K562 (cell line): ENCODE results near the gene SPATA20. TPM values are rescaled to one million over a fixed set of nuclear protein-coding genes. Genes with fewer than 3 reads are reported as not detected.

Experiments used
- ATAC-seq: fragments of 200-7000 bp; cut with Tn5 transposase; 3 replicates; pipeline ENCODE4 v1.9.1; 2020; ENCODE audit warnings: moderate library complexity
- BruUV-seq: library from RNA; stranded (reverse); fragments of 400-500 nt; replicated peaks from 2 replicates; lab custom pipeline; 2021; lab: Mats Ljungman, UMichigan
- CTCF ChIA-PET: fragments of 300-600 bp; formaldehyde crosslinking; extraction: SDS; loops from one replicate; lab custom pipeline; 2021; ENCODE audit warnings: low intra/inter-chr PET ratio; lab: Yijun Ruan, JAX
- POLR2A ChIA-PET: fragments of 300-600, 350-650 bp; sonication (Branson Sonifier 250); formaldehyde crosslinking; extraction: SDS; loops from one replicate; lab custom pipeline; 2021; ENCODE audit warnings: antibody characterized with exemption, inconsistent platforms; lab: Yijun Ruan, JAX
- DNase-seq, 4 experiments: peaks; one replicate each; pipeline versions ENCODE4 v3.0.0 to v3.0.0-alpha.2; 2011 to 2018; ENCODE audit warnings: low spot score in 3 of 4, mixed read lengths in 3 of 4; ENCODE audit errors: extremely low read depth in 1 of 4
- FAIRE-seq: peaks from 2 replicates; lab custom pipeline; 2011; peaks lifted over from hg19 to GRCh38; lab: Jason Lieb, UNC
- H2AFZ ChIP-seq: 2 replicates; pipeline ENCODE4 v1.6.0; 2011; ENCODE audit warnings: low read depth, low read length, control low read depth, inconsistent platforms
- H3K27ac ChIP-seq: fragments of 200-600 bp; 3 replicates; pipeline ENCODE4 v1.8.0; 2011; ENCODE audit warnings: low read depth, mild to moderate bottlenecking, control low read depth, inconsistent platforms, low read length, moderate library complexity, mixed read lengths; ENCODE audit errors: extremely low read depth
- H3K27me3 ChIP-seq, 2 experiments: fragments of 300-600 bp in 1 of 2; 2 replicates in 1 of 2; 3 replicates in 1 of 2; pipeline versions ENCODE4 v1.6.0 to v1.8.0; 2011; ENCODE audit warnings: inconsistent platforms in 2 of 2, low read length in 2 of 2, mild to moderate bottlenecking in 1 of 2, mixed read lengths in 1 of 2, moderate library complexity in 1 of 2; ENCODE audit not compliant: control insufficient read depth in 2 of 2, insufficient read depth in 2 of 2
- H3K36me3 ChIP-seq: fragments of 300-600 bp; 3 replicates; pipeline ENCODE4 v1.8.0; 2011; ENCODE audit warnings: mild to moderate bottlenecking, low read length, inconsistent platforms; ENCODE audit not compliant: control insufficient read depth, insufficient read depth
- H3K4me1 ChIP-seq, 2 experiments: fragments of 200-600 bp in 1 of 2; replicated peaks in 1 of 2; 2 replicates in 1 of 2; 3 replicates in 1 of 2; pipeline versions ENCODE4 v1.5.1 to v1.8.0; 2011; ENCODE audit warnings: inconsistent platforms in 2 of 2, low read length in 2 of 2, mild to moderate bottlenecking in 1 of 2, mixed read lengths in 1 of 2, moderate library complexity in 1 of 2; ENCODE audit not compliant: control insufficient read depth in 2 of 2, insufficient read depth in 2 of 2
- H3K4me2 ChIP-seq: 2 replicates; pipeline ENCODE4 v1.6.1; 2011; ENCODE audit warnings: low read length, control low read depth, inconsistent platforms, mixed read lengths; ENCODE audit not compliant: insufficient read depth
- H3K4me3 ChIP-seq: fragments of 200-600 bp; sonication (generic), shearing (Covaris generic); 2 replicates; pipeline ENCODE4 v1.5.1; 2016; ENCODE audit warnings: control low read depth, inconsistent platforms
- H3K79me2 ChIP-seq: fragments of 200-600 bp; 3 replicates; pipeline ENCODE4 v1.8.0; 2011; ENCODE audit warnings: low read length, inconsistent platforms; ENCODE audit not compliant: control insufficient read depth, insufficient read depth
- H3K9ac ChIP-seq, 2 experiments: 2 replicates each; pipeline versions ENCODE4 v1.6.0 to v1.6.1; 2011; ENCODE audit warnings: low read depth in 2 of 2, low read length in 2 of 2, control low read depth in 1 of 2, inconsistent platforms in 1 of 2, mild to moderate bottlenecking in 1 of 2, mixed read lengths in 1 of 2; ENCODE audit not compliant: insufficient read depth in 1 of 2
- H3K9me1 ChIP-seq: one replicate; pipeline ENCODE4 v1.6.0; 2011; ENCODE audit warnings: inconsistent platforms, mild to moderate bottlenecking, low read length, moderate library complexity; ENCODE audit not compliant: control insufficient read depth, insufficient read depth
- H3K9me3 ChIP-seq: replicated peaks from 2 replicates; pipeline ENCODE4 v1.5.1; 2011; ENCODE audit warnings: low read depth, low read length, inconsistent platforms; ENCODE audit not compliant: control insufficient read depth, insufficient read depth
- H4K20me1 ChIP-seq: replicated peaks from 2 replicates; pipeline ENCODE4 v1.6.1; 2011; ENCODE audit warnings: low read length, inconsistent platforms, mixed read lengths; ENCODE audit not compliant: control insufficient read depth, insufficient read depth
- BRCA1 ChIP-seq, 2 experiments: fragments of 450-650 bp in 1 of 2; sonication (generic) in 1 of 2; formaldehyde crosslinking in 1 of 2; IDR thresholded peaks; 2 replicates each; pipeline versions ENCODE4 v1.5.0 to v1.6.1; 2017 to 2020; ENCODE audit warnings: mild to moderate bottlenecking in 1 of 2, missing genetic modification reagents in 1 of 2
- ESRRA ChIP-seq: fragments of 450-650 bp; IDR thresholded peaks from 2 replicates; pipeline ENCODE4 v1.6.1; 2014; ENCODE audit warnings: low read depth, mild to moderate bottlenecking, moderate library complexity, borderline replicate concordance
- GABPB1 ChIP-seq: sonication (generic); formaldehyde crosslinking; IDR thresholded peaks from 2 replicates; pipeline ENCODE4 v1.8.0; 2022; ENCODE audit warnings: mild to moderate bottlenecking, missing genetic modification reagents
- GTF2E2 ChIP-seq: fragments of 200-800 bp; sonication (Bioruptor generic); IDR thresholded peaks from 2 replicates; pipeline ENCODE4 v1.6.1; 2016; ENCODE audit warnings: missing genetic modification characterization, missing compliant biosample characterization
- L3MBTL2 ChIP-seq: fragments of 450-650 bp; IDR thresholded peaks from 2 replicates; pipeline ENCODE4 v1.6.1; 2016; ENCODE audit warnings: mild to moderate bottlenecking, moderate library complexity
- RAD51 ChIP-seq: fragments of 450-650 bp; IDR thresholded peaks from 2 replicates; pipeline ENCODE4 v1.7.1; 2016; ENCODE audit warnings: low read depth, mild to moderate bottlenecking, borderline replicate concordance
- SPI1 ChIP-seq: IDR thresholded peaks from 2 replicates; pipeline ENCODE4 v1.6.1; 2011; ENCODE audit warnings: low read depth, low read length, control low read depth, borderline replicate concordance
- STAG1 ChIP-seq: sonication (generic); formaldehyde crosslinking; IDR thresholded peaks from 2 replicates; pipeline ENCODE4 v1.5.0; 2020; ENCODE audit warnings: missing genetic modification reagents, borderline replicate concordance
- YBX1 ChIP-seq: fragments of 450-650 bp; IDR thresholded peaks from 2 replicates; pipeline ENCODE4 v1.7.1; 2016; ENCODE audit warnings: mild to moderate bottlenecking
- ZBTB1 ChIP-seq: sonication (generic); formaldehyde crosslinking; IDR thresholded peaks from 2 replicates; pipeline ENCODE4 v1.8.1; 2023; ENCODE audit warnings: missing genetic modification reagents, low read depth, mild to moderate bottlenecking, borderline replicate concordance
- ZBTB8A ChIP-seq: fragments of 450-650 bp; IDR thresholded peaks from 2 replicates; pipeline ENCODE4 v1.6.1; 2018; ENCODE audit warnings: mild to moderate bottlenecking, moderate library complexity; ENCODE audit not compliant: partially characterized antibody
- WGBS: fragments of 100-300 bp; shearing (Covaris generic); methylation state at CpG from one replicate; pipeline ENCODE4 v1.1.6; 2016; ENCODE audit warnings: low coverage, mixed read lengths; ENCODE audit not compliant: insufficient coverage; ENCODE audit errors: missing lambda C conversion rate; 5-methylcytosine and 5-hydroxymethylcytosine counted together
- in situ Hi-C: fragments of 300-500 bp; cut with MboI; formaldehyde crosslinking; loops from 4 replicates; pipeline ENCODE4 v1.15.0; 2018; ENCODE audit warnings: inconsistent platforms, mixed read lengths
- intact Hi-C: fragments of 100-400 bp; cut with micrococcal nuclease; formaldehyde crosslinking; loops from 2 replicates; pipeline ENCODE4 v1.14.2; 2022
- polyA plus RNA-seq, 8 experiments: library from polyadenylated mRNA; depleted of rRNA in 4 of 8; stranded (reverse) in 5 of 8; unstranded in 3 of 8; fragments of >200 nt; fragmentation: Nextera tagmentation in 2 of 8; fragmentation: Illumina TruSeq in 1 of 8; extraction: Ambion mirVana in 2 of 8; extraction: Trizol in 1 of 8; gene quantifications; 2 replicates each; pipeline versions ENCODE4 v1.2.1 to v1.2.3, GENCODE V29; 2011 to 2014; ENCODE audit warnings: inconsistent platforms in 1 of 8, missing spikeins in 1 of 8
- total RNA-seq, 7 experiments: library from RNA; depleted of rRNA in 6 of 7; stranded (reverse); fragments of >200 nt in 6 of 7; fragmentation: Illumina TruSeq in 2 of 7; extraction: Trizol in 2 of 7; gene quantifications; 2 replicates each; pipeline versions ENCODE4 v1.2.1 to v1.2.3, GENCODE V29; 2011 to 2021; ENCODE audit warnings: low replicate concordance in 1 of 7
- TF ChIP-seq, protein P1 (sequence below): sonication (generic); formaldehyde crosslinking; IDR thresholded peaks from 2 replicates; pipeline ENCODE4 v1.8.0; 2022; ENCODE audit warnings: missing genetic modification reagents, mild to moderate bottlenecking, moderate library complexity, borderline replicate concordance
- TF ChIP-seq, protein P2 (sequence below): sonication (generic); formaldehyde crosslinking; IDR thresholded peaks from 2 replicates; pipeline ENCODE4 v1.9.0; 2022; ENCODE audit warnings: mild to moderate bottlenecking, missing genetic modification reagents
- TF ChIP-seq, protein P3 (sequence below), 2 experiments: IDR thresholded peaks; 2 replicates each; pipeline ENCODE4 v1.6.1; 2011; ENCODE audit warnings: borderline replicate concordance in 1 of 2, control low read depth in 1 of 2, low read depth in 1 of 2, low read length in 1 of 2, mild to moderate bottlenecking in 1 of 2, mixed read lengths in 1 of 2, moderate library complexity in 1 of 2; ENCODE audit not compliant: insufficient read depth in 1 of 2, insufficient read length in 1 of 2, poor library complexity in 1 of 2, severe bottlenecking in 1 of 2; ENCODE audit errors: extremely low read depth in 1 of 2

Gene SPATA20
- total and polyA plus RNA-seq, 9 of the 15 experiments (the other 6 are each of a cell fraction or from before 2014, with no cell fraction given) = 0.08 to 4.0 (median 1.5) TPM

DNA sequence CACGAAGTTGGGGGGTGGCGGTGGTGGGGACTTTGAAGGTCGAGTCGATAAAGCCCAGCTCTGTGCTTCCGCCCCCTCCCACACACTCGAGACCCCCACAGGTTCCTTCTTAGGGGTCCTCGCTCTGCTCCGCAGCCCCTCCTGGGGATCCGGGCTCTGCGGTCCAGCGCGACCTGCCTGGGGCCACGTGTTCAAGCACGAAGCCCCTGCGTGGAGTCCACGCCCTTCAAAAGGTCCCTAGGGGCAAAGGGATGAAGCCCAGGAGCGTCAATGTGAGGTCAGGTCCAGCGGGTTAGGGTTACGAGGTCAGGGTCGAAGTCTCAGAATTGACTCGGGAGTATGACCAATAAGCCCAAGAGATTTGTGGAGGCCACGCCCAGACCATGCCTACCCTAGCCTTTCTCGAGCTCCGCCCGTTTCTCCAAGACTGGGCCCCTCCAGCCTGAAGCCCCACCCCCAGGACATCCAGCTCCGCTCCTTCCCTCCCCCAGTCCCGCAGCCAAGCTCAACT lies 12.8 kb downstream of the SPATA20 start:
- BruUV-seq = no TSS peak
- H3K4me2 ChIP-seq = peak overlapping the region; percentile 68
- no peaks in the 10 kb centered on the region for H3K9me1 ChIP-seq
- H3K4me1 ChIP-seq = peaks cover 9 to 35% of the 10 kb centered on the region in 2 experiments
- in situ Hi-C loops = no loop called here
- POLR2A ChIA-PET = interaction anchor here (0.6 to 1.6 kb wide), 5 partner anchors 9 to 595 kb away, joined by 3 to 7 read pairs (median 3); no protein-coding TSS in a partner anchor
- DNase-seq (peak; percentile 77 to 84 (median 78)), FAIRE-seq (peak; percentile 89), ATAC-seq (peak; percentile 82)
- 15% methylated on average over 24 of the region's 27 CpGs for WGBS
- H2AFZ ChIP-seq = peak overlapping the region; percentile 67
- H3K27me3 ChIP-seq = peaks cover 25 to 60% of the 10 kb centered on the region in 2 experiments
- H3K79me2 ChIP-seq = no peaks in the 10 kb centered on the region
- H3K36me3 ChIP-seq = no peaks in the 10 kb centered on the region
- CTCF ChIA-PET = no interaction called here
- H4K20me1 ChIP-seq = peaks cover 18% of the 10 kb centered on the region; the same call in 1 of the 2 replicates
- H3K4me3 ChIP-seq = peak overlapping the region; percentile 37
- intact Hi-C loops = no loop called here
- H3K27ac ChIP-seq = no peak overlapping the region
- no peaks in the 10 kb centered on the region for H3K9me3 ChIP-seq
- H3K9ac ChIP-seq = peak overlapping the region in 1 of 2 experiments; percentile 75; a peak in 1 of 4 replicates
- TF ChIP-seq RAD51 = peak; percentile 16; the same call in 1 of the 2 replicates
- TF ChIP-seq ZBTB8A = no peak
- TF ChIP-seq ZBTB1 = 0 out of 2 replicates have a peak, but pooled peaks have one; percentile 23
- TF ChIP-seq, protein P1, sequence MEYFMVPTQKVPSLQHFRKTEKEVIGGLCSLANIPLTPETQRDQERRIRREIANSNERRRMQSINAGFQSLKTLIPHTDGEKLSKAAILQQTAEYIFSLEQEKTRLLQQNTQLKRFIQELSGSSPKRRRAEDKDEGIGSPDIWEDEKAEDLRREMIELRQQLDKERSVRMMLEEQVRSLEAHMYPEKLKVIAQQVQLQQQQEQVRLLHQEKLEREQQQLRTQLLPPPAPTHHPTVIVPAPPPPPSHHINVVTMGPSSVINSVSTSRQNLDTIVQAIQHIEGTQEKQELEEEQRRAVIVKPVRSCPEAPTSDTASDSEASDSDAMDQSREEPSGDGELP = peak; percentile 41; the same call in 1 of the 2 replicates
- TF ChIP-seq GTF2E2 = no peak
- TF ChIP-seq ESRRA = peak; percentile 82
- no peak for TF ChIP-seq SPI1
- TF ChIP-seq, protein P2, sequence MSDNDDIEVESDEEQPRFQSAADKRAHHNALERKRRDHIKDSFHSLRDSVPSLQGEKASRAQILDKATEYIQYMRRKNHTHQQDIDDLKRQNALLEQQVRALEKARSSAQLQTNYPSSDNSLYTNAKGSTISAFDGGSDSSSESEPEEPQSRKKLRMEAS (CRISPR knock-in tag) = peak; percentile 71
- no peak for TF ChIP-seq BRCA1 (IDR thresholded peaks at IDR 0.05)
- 0 out of 2 replicates have a peak, but pooled peaks have one; percentile 52 for TF ChIP-seq BRCA1 (CRISPR knock-in tag; IDR thresholded peaks at IDR 0.05)
- TF ChIP-seq YBX1 = no peak
- peak; percentile 43; the same call in 1 of the 2 replicates for TF ChIP-seq GABPB1 (CRISPR knock-in tag)
- TF ChIP-seq STAG1 (CRISPR knock-in tag) = 0 out of 2 replicates have a peak, but pooled peaks have one; percentile 25
- TF ChIP-seq L3MBTL2 = peak; percentile 80
- TF ChIP-seq, protein P3, sequence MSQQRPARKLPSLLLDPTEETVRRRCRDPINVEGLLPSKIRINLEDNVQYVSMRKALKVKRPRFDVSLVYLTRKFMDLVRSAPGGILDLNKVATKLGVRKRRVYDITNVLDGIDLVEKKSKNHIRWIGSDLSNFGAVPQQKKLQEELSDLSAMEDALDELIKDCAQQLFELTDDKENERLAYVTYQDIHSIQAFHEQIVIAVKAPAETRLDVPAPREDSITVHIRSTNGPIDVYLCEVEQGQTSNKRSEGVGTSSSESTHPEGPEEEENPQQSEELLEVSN (IDR thresholded peaks at IDR 0.05; ENCODE audit: borderline replicate concordance in 1 of 2, extremely low read depth in 1 of 2, insufficient read depth in 1 of 2, insufficient read length in 1 of 2, low read depth in 1 of 2, low read length in 1 of 2, poor library complexity in 1 of 2, severe bottlenecking in 1 of 2) = peak; percentile 52 to 59
